ENCODE measurements around the gene RTN4RL1.
A peak's percentile ranks its signal among the peaks of the same experiment; 100 is the strongest.

The RTN4RL1 gene

GRCh38 chr17:2059547-2060384, 34.6 kb upstream of the RTN4RL1 start:
- DNase-seq (ENCODE audit: low spot score) = no peak

- peak; percentile 80 for DNase-seq (ENCODE audit: low spot score)
Measured at GRCh38 chr17:2058586-2059546, 33.7 kb upstream of the RTN4RL1 start.

DNA sequence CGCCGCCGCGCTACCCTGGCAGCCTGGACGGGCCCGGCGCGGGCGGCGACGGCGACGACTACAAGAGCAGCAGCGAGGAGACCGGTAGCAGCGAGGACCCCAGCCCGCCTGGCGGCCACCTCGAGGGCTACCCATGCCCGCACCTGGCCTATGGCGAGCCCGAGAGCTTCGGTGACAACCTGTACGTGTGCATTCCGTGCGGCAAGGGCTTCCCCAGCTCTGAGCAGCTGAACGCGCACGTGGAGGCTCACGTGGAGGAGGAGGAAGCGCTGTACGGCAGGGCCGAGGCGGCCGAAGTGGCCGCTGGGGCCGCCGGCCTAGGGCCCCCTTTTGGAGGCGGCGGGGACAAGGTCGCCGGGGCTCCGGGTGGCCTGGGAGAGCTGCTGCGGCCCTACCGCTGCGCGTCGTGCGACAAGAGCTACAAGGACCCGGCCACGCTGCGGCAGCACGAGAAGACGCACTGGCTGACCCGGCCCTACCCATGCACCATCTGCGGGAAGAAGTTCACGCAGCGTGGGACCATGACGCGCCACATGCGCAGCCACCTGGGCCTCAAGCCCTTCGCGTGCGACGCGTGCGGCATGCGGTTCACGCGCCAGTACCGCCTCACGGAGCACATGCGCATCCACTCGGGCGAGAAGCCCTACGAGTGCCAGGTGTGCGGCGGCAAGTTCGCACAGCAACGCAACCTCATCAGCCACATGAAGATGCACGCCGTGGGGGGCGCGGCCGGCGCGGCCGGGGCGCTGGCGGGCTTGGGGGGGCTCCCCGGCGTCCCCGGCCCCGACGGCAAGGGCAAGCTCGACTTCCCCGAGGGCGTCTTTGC, 32.8 kb upstream of the RTN4RL1 start:
- DNase-seq (ENCODE audit: low spot score) = no peak

GRCh38 chr17:2057175-2057759, 32.1 kb upstream of the RTN4RL1 start:
- no peak for DNase-seq (ENCODE audit: low spot score)

DNA sequence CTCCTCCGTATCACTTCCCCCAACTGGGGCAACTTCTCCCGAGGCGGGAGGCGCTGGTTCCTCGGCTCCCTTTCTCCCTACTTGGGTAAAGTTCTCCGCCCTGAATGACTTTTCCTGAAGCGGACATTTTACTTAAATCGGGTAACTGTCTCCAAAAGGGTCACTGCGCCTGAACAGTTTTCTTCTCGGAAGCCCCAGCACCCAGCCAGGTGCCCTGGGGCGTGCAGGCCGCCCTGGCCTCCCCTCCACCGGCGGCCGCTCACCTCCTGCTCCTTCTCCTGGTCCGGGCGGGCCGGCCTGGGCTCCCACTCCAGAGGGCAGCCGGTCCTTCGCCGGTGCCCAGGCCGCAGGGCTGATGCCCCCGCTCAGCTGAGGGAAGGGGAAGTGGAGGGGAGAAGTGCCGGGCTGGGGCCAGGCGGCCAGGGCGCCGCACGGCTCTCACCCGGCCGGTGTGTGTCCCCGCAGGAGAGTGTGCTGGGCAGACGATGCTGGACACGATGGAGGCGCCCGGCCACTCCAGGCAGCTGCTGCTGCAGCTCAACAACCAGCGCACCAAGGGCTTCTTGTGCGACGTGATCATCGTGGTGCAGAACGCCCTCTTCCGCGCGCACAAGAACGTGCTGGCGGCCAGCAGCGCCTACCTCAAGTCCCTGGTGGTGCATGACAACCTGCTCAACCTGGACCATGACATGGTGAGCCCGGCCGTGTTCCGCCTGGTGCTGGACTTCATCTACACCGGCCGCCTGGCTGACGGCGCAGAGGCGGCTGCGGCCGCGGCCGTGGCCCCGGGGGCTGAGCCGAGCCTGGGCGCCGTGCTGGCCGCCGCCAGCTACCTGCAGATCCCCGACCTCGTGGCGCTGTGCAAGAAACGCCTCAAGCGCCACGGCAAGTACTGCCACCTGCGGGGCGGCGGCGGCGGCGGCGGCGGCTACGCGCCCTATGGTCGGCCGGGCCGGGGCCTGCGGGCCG, 31.4 kb upstream of the RTN4RL1 start:
- peak; percentile 45 for DNase-seq (ENCODE audit: low spot score)

DNA sequence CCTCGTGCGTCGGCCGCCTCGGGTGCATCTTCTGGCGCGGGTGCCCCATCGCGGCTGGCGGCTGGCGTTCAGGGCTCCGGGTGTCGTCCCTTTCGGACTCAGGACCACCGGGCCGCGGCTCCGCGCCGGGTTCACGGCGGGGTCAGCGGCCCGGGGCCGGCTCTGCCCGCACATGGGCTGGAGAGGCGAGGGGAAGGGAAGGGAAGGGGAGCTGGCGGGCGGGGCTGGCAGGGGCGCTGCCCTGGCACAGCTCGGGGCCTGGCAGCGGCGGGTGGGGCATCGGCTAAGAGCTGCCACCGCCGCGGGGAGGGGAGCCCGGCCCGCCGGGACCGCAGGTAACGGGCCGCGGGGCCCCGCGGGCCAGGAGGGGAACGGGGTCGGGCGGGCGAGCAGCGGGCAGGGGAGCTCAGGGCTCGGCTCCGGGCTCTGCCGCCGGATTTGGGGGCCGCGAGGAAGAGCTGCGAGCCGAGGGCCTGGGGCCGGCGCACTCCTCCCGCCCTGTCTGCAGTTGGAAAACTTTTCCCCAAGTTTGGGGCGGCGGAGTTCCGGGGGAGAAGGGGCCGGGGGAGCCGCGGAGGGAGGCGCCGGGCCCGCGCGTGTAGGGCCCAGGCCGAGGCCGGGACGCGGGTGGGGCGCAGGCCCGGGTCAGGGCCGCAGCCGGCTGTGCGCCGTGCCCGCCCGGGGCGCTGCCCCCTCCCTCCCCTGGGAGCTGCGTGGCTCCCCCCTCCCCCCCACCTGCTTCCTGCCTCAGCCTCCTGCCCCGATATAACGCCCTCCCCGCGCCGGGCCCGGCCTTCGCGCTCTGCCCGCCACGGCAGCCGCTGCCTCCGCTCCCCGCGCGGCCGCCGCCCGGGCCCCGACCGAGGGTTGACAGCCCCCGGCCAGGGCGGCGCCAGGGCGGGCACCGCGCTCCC, 30.4 kb upstream of the RTN4RL1 start:
- DNase-seq (ENCODE audit: low spot score) = peak; percentile 47

DNA sequence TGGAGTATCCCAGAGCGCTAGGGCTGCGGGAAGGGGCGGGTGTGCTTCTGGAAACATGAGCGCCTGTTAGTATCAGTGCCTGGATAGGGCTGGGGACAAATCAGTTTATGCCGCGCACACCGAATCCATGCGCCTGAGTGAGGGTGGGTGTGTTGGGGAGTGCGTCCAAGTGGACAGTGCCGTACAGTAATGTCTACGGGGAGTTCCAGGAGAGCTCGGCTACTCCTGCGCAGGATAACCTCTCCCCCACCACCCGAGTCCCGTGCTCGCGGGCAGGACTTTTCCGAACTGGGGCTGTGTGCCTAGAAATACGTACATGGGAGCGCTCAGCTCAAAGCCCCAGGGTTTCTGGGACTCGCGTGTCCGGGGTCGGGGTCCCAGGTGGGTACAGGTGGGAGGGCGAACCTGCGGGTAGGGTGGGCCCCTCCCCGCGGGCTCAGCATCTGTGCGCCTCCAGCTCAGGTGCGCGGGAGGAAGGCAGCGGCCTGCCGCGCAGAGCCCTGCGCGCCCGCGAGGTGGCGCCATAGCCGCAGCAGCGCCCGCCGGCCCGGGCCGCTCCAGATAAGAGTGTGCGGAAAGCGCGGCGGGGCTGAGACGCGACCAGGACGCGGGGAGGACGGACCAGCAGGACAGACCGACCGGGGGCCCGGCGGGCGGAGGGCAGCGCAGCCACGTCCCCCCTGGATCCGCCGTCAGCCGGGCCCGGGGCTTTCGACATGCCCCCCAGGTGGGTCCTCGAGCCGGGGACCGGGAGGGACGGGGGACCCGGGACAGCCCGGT, 29.6 kb upstream of the RTN4RL1 start, which contains the start of gene HIC1:
HIC1 (plus strand) TSS at position 592 of the 780 bp plus-strand sequence. CDS start 1,588 bp downstream, outside the sequence.
- DNase-seq (ENCODE audit: low spot score) = peak; percentile 84

DNA sequence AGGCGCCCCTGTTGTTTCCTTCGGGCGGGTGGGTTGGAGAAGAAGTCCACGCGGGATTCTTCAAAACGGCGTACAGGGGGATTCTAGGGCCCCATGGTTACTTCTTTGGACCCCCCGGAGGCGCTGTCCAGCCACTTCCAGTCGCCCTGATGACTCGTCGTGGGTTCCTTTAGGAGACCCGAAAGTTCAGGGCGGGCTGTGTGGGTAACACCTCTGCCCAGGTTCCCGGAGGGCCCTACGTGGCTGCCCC, 29.1 kb upstream of the RTN4RL1 start:
- DNase-seq (ENCODE audit: low spot score) = no peak

DNA sequence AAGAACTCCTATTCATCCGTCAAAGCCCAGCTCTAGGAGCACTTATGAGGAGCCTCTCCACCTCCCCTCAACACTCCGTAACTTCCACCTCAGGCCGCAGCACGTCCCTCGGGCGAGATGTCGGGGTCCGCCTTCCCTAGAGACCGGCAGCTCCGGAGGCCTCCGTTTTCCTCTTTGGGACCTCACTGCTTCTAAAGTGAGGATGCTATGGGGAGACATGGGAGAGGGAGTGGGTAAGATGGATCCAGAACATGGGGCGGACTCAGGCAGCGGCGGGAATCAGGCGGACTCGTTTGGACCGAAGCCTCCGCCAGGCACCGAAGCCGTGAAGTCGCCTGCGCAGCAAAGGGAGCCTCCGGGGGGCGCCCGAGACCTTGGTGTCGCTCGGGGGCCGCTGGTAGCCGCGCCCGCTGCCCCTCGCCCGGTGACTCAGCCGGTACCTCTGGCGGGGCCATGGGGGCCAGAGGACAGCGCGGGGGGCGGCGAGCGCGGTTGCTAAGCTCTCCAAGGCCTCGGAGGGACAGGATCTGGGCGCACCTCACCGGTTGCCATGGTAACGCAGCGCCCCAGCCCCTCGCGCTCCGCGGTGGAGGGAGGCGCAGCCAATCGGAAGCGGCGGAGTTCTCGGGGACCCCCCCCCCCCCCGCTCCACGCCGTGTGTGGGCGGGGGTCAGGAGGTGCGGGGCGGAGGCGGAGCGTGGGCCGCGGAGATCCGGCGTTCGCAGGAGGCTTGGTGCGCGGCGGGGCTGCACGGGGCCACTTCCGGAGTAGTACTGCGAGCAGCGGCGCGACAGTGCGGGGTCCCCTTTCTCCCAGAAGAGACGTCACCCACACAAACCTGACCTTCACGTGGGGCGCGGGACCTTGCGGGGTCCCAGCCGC, 28.5 kb upstream of the RTN4RL1 start:
- peak; percentile 51 for DNase-seq (ENCODE audit: low spot score)

DNA sequence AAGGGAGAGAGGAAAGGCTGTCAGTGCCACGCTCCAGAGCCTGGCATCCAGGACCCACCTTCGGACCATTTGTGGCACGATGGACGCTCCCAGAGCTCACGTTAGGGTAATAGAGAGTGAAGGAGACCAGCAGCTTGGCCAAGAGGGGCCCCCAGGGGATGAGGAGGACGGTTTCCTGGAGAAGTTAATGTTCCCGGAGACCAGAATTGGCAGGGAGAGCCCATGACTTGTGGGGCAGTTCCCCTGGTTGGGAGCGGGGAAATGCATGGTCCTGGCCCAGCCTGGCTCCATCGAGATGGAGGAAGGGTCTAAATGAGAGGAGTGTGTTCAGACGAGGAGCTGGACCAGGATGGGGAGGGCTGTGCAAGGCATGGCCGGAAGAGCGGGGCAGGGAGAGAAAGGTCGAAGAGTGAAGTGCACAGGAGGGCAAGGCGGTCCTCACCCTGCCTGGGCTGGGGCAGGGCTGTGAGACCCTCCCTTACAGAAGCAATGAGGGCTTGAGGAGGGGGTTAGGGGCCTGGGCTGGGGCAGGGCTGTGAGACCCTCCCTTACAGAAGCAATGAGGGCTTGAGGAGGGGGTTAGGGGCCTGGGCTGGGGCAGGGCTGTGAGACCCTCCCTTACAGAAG, 26.9 kb upstream of the RTN4RL1 start:
- no peak for DNase-seq (ENCODE audit: low spot score)

DNA sequence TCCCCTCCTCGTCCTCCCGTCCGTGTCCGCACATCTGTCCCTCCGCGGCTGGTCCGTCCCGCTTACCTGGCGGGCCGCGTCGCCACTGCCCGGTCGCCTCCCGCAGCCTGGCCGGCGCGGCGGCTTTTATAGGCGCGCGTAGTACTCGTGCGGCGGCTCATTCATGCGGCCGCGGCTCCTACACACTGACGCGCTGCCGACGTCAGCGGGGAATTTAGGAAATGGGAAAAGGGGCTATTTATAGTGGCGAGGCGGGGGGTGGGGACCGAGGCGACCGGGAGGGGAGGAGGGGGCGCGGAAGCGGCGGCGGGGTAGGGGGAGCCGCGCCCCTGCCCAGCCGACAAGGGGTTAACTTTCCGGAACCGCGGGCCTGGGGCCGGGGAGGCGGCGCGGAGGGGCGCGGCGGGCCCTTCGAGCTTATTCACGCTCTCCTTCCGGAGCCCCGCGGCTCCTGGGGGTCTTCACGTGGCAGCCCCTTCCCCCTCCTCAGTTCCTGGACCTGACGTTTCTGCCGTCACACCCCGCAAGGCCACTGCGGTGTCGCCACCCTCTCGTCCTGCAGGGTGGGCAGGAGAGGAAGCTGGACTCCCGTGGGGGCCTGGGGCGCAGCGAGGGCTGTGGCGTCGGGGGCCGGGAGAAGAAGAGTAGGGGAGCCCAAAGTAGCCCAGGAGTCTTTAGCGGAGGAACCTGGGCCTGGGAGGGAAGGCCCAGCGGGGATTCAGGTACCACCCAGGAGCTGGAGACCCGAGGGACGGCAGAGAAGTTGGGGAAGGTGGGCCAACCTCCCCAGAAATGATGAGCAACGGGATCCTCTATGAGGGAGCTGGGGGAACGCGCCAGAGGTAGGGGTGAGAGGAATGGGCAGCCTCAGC, 26.2 kb upstream of the RTN4RL1 start:
- no peak for DNase-seq (ENCODE audit: low spot score)

- peak; percentile 67 for DNase-seq (ENCODE audit: low spot score)
Measured at GRCh38 chr17:2050300-2051060, 25.3 kb upstream of the RTN4RL1 start.

GRCh38 chr17:2049333-2050299, 24.5 kb upstream of the RTN4RL1 start:
- peak; percentile 90 for DNase-seq (ENCODE audit: low spot score)

DNA sequence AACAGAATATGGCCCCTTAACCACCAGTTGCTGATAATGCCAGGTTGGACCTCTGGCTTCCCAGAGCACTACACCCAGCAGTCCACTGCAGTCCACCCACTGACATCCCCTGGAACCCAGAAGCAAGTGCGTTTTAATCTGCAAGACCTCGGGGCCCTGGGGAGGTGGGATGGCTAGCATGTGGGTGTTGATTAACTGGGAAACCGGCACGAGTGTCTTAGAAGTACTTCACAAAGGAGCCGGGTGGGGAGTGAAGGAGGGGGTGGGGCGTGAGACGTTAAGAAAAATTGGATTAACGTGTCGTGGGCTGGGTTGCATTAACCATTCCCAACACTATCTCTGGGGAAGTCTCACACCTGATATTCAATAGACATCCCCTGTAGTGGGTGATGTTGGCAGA, 23.7 kb upstream of the RTN4RL1 start:
- no peak for DNase-seq (ENCODE audit: low spot score)

Measured in germinal center (tissue), 1 donor.